Pulmonary artery endothelial cell (primary cell): Measurements from ENCODE around the gene PDE4D. TPM values are rescaled to one million over a fixed set of nuclear protein-coding genes. Genes with fewer than 3 reads are reported as not detected.

Experiments used
- DNase-seq: peaks from one replicate; pipeline ENCODE4 v3.0.0-alpha.2; 2011; ENCODE audit warnings: low read depth, low spot score
- total RNA-seq: library from RNA; depleted of rRNA; stranded (reverse); fragments of >200 nt; gene quantifications from 2 replicates; pipeline ENCODE4 v1.2.3, GENCODE V29; 2014

PDE4D gene
- total RNA-seq, 1 donor from 2014 or later: 22.4 TPM

GRCh38 chr5:59187857-59188256 lies 705.7 kb downstream of the PDE4D start:
- no peak for DNase-seq

DNA sequence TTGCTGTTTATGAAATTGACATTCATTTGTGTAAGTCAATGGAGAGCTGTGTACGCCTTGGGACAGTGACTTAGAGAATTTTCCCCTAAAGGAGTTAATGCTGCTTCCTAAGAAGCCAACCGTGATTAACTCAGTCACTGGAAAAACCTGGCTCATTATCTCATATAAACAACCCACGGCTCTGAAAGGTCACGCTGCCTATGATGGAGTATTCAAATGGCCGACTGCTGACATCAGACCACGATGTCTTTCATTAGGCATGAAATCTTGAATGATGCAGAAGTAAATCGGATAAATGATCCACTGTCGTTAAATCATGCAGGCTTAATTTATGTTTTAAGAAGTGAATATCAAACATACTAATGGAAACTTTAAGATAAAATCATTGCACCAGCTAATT lies 706.9 kb downstream of the PDE4D start:
- no peak for DNase-seq

DNA sequence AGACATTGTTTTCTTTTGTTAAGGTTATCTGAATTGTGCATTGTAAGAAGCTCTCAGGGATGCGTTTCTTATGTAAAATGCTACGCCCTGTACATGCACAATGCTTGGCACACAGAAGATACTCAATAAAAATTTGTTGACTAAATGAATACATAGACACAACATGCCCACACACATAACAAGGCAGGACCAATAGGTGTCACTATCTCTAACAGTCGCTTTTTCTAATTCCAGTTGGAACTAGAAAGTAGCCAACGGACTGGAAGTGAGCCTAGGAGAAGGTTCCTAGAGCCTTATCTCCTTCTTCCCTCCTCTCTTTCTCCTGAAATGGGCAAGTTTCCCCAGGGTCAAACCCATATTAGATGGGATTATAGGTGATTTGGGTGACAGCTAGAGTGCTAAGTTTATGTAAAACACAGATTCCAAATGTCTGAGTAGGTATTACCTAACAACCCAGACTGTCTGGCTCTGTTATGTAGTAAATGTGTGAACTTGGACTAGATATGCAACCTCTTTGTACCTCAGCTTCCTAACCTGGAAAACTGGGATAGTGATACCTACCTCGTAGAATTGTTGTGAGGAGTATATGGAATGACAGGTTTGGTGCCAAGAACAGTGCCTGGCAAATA lies 707.7 kb downstream of the PDE4D start:
- no peak for DNase-seq

- DNase-seq: no peak
These were observed 708.8 kb downstream of the PDE4D start for GRCh38 chr5:59184769-59185168.

DNA sequence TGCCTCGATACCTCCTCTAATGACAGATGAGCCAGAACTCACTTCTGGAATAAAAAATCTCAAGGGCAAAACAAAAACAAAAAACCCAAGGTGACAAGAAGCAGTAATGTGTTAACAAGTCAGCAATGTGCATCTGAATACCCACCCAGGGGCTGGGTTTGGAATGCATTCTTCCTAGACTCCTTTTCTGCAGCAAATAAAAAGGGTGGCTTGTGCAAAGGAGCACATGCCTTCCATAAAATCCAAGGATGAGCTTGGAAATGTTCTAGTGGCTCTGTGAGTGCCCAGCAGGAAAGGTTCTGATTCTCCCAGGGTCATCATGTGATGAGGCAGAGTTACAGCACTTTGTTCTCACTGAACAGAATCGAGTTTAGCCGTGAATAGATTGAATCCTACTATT lies 710.8 kb downstream of the PDE4D start:
- no peak for DNase-seq

GRCh38 chr5:59180515-59180914 lies 713.0 kb downstream of the PDE4D start:
- DNase-seq: no peak

DNA sequence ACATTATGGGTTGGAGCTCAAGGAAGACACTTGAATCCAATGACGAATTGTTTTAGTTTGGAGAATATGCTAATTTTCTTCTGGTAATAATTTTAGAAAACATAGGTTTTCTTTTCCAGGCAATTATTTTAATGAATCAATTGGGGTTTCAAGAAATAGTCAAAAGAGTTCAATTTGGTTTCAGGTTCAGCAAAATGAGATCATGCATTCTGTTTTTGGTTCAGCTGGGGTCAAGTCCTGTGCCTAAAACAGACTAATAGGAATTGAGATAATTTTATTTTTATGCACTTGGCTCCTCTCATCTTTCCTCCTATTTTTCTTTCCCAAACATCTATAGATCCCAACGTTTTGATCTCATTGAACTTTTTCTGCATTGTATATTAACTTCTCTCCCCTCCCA lies 713.8 kb downstream of the PDE4D start:
- no peak for DNase-seq

DNA sequence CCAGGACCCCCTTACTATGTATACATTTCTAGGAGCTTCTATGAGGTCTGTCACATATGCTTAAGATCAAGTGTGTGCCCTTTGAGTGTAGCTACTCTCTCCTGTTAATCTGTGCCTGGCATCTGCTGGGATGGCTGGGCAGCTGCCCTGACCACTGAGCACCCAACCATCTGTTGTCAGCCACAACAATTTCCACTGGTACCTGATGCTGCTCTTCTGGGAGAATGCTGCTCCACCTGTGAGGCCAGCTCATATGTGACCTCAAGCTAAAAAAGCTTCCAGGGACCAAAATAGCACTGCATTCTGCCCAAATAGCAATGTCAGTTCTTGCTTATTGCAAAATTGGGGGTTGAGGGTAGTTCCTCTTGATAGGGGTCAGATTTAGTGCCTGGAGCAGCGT lies 715.0 kb downstream of the PDE4D start:
- DNase-seq: no peak

DNA sequence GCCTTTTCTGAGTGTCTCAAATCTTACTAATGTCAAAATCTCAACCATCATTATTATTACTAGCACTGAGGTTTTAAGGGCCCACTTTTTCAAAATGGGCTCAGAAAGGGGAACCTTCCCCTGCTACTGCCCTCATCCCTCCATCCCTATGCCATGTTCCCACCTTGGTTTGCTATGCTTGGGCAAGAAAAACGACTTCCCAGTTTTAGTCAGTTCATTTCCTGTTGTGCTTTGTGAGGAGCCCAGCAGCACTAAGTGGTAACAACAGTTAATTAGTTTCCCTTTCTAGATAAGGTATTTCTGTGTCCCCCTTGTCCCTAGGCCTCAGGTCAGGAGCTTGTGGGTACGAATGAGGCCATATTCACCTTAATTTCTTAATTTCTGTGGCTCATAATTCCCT lies 715.5 kb downstream of the PDE4D start:
- no peak for DNase-seq

GRCh38 chr5:59177644-59178043 lies 715.9 kb downstream of the PDE4D start:
- DNase-seq: no peak

- DNase-seq: peak; percentile 13
These were observed 719.2 kb downstream of the PDE4D start for GRCh38 chr5:59174248-59174844.

GRCh38 chr5:59173578-59173977 lies 719.9 kb downstream of the PDE4D start:
- DNase-seq: no peak

GRCh38 chr5:59171131-59171530 lies 722.4 kb downstream of the PDE4D start:
- DNase-seq: no peak

DNA sequence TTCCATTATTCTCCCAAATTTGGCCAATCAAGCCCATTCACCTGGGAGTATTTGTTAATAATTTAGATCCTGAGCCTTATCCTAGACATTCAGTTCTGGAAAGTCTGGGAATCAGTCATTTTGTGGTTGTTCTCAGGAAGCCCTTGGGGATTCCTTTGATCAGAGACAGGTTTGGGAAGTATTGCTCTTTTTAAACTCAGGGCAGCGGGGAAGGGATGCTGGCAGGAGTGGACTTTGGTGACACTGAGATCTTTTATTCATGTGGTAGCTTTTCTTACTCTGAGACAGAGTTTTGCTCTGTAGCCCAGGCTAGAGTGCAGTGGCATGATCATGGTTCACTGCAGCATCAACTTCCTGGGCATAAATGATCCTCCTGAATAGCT lies 723.8 kb downstream of the PDE4D start:
- no peak for DNase-seq

GRCh38 chr5:59169081-59169767 lies 724.3 kb downstream of the PDE4D start:
- no peak for DNase-seq

DNA sequence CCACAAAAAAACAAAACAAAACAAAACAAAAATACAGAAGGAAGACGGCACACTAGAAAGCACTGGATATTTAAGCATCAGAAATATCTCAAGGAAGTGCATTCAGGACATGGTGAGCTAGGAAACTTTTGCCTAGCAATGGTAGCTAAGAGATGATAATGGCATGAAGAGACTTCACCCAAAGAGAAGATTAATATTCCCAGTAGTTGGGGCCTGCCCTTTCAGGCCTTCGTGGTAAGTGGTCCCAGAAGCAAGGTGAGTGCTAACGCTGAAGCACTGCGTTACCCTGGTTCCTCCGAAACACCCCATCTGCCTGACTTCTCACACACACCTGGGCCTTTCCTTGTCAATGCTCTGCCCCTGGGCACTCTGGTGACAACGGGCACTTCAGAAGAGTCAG lies 725.5 kb downstream of the PDE4D start:
- no peak for DNase-seq

DNA sequence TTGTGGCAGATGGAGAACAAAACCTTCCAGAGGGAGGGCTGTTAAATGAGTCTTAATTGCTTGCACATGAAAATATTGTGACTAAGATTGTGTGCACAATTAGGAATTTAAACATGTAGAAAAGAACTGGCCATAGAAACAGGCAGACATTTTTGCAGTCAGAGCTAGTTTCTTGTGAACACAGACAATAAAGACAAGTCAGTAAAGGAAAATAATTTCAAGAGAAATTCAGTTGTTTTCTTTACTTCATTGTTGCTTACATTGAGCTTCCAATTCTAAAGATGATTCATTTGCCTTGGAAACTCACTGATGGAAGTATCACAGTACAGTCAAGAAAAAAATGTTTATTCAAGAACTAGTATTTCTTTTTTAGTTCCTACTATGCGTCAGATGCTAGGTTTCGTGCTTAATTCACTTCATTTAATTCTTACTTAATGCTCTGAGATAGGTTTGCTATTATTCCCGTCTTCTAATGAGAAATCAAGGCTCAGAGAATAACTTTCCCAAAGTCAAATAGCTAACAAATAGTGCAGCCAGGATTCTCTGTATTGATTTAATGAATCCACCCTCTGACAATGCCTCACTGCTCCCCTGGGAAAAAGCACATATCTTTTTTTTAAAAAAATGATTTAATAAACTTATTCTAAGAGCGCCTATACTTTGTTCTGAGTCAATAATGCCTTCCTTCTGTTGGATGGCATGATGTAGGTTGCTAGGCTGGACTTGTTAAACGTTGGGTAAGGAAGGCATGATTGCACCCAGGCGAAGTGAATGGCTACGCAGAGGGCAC lies 729.3 kb downstream of the PDE4D start:
- no peak for DNase-seq

GRCh38 chr5:59161221-59162105 lies 732.1 kb downstream of the PDE4D start:
- DNase-seq: no peak

DNA sequence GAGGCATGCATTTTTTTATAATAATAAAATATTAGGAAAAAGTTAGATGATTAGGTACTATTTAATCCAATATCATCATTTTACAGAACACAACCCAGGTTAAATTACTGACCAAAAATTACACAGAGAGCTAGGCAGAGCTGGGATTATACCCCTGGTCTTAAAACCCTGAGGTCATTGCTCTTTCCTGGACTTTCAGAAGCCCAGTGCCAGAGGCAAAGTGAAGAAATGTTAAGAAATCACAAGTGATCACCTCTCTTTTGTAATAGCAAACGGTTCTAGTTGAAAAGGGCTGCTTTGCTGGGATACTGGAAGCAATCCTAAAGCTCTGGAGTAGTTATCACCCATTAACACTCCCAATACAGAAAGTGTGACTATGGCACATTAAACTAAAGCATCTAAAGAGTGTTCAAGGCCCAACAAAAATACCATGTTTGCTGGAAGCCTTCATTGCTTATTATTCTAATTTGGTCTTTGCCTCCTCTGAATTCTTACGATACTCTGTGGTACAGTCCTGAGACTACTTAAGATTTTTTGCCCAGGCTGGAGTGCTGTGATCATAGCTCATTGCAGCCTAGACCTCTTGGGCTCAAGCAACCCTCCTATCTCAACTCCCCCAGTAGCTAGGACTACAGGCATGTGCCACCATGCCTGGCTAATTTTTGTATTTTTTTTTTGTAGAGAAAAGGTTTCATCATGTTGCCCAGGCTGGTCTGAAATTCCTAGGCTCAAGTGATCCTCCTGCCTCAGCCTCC lies 734.7 kb downstream of the PDE4D start:
- no peak for DNase-seq

GRCh38 chr5:59158165-59158564 lies 735.4 kb downstream of the PDE4D start:
- no peak for DNase-seq

GRCh38 chr5:59157068-59157467 lies 736.5 kb downstream of the PDE4D start:
- DNase-seq: no peak
